ENCODE measurements around the gene VEPH1.

Gene VEPH1

GRCh38 chr3:157290766-157291165 lies 212.4 kb downstream of the VEPH1 start:
- DNase-seq (ENCODE audit: low read depth, low spot score) = peak; percentile 63
- in situ Hi-C loops (cut with HindIII; ENCODE audit: low sequenced_read_pairs) = no loop called here
- H3K4me3 ChIP-seq (ENCODE audit: low read depth, low read length) = no peak overlapping the region
- no peak for TF ChIP-seq CTCF (IDR thresholded peaks at IDR 0.05; ENCODE audit: low read depth, low read length)

DNA sequence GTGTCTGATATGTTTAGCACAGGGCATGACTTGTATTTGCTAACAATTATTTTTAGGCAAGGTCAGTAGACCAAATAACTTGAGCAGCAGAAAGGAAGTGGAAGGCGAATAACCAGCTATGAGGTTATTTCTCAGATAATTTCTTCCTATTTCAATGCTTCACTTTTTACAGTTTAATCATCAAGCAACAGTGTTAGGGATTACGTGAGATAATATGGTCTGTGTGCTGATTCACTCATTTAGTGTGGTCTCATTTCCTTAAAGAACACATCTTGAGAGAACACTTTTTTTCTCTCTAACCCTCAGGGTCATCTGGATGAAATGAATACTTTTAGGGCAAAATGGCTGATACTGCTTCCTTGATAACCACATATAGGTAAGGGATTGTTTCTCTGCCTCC lies 217.2 kb downstream of the VEPH1 start:
- H3K4me3 ChIP-seq (ENCODE audit: low read depth, low read length) = no peak overlapping the region
- in situ Hi-C loops (cut with HindIII; ENCODE audit: low sequenced_read_pairs) = no loop called here
- no peak for TF ChIP-seq CTCF (IDR thresholded peaks at IDR 0.05; ENCODE audit: low read depth, low read length)
- no peak for DNase-seq (ENCODE audit: low read depth, low spot score)

- no peak for TF ChIP-seq CTCF (IDR thresholded peaks at IDR 0.05; ENCODE audit: low read depth, low read length)
- DNase-seq (ENCODE audit: low read depth, low spot score) = no peak
- in situ Hi-C loops (cut with HindIII; ENCODE audit: low sequenced_read_pairs) = no loop called here
- H3K4me3 ChIP-seq (ENCODE audit: low read depth, low read length) = no peak overlapping the region
Observed at GRCh38 chr3:157285141-157285540, 218.1 kb downstream of the VEPH1 start.

DNA sequence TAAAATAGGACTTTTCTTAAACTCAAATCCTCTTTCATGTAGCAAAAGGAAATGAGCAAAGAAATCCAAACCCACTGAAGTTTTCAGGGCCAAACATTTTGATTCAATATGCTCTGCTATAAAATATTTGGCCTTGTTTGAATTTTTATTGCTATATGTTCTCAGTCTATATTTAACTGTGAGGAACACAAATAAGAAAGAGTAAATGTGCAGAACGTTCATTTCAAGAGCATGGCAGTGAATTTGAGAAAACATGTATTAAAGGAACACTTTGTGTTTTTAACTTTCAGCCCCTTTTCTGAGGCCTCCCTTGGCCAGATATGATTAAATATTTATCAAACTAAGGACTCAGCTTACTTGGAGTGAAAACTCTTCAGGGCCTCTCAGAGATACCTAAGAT lies 218.5 kb downstream of the VEPH1 start:
- no peak overlapping the region for H3K4me3 ChIP-seq (ENCODE audit: low read depth, low read length)
- DNase-seq (ENCODE audit: low read depth, low spot score) = no peak
- TF ChIP-seq CTCF (IDR thresholded peaks at IDR 0.05; ENCODE audit: low read depth, low read length) = no peak
- in situ Hi-C loops (cut with HindIII; ENCODE audit: low sequenced_read_pairs) = no loop called here

DNA sequence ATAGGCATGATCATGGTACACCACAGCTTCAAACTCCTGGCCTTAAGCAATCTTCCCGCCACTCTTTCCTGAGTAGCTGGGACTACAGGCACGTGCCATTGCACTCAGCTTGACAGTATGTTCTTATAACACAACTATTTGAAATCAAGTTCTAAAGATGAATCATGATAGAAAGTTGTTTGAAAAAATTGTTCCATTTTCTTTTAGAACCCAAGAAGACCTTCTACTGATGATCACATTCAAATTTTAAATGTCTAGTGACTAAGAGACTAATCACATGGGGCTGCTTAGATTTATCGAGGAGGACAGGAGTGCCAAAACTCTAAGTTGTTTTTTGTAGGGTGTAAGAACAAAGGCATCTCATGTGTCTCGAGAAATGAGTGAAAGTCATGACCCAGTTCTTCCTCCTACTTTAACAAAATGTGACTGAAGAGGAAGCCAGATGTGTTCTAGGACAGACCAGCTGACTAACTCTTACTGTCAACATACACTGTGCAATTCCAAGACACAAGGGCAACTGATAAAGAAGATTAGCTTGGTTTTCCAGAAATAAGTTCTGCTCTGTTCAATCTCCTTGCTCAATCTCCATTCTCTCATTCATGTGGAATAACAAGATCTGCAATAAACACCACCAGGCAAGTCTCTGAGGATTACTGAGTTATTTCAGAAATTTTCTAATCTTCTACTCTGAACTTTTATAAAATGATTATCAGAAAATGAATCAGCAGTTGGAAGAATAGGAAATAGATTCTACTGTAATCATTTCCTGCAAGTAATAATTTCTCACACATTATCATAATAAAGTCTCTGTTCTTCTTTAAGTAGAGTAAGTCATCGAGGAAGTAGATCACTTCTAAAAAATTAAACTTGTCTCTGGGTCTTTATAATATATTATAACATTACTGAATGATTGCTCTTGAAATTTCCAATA lies 220.7 kb downstream of the VEPH1 start:
- no peak overlapping the region for H3K4me3 ChIP-seq (ENCODE audit: low read depth, low read length)
- peak; percentile 84 for DNase-seq (ENCODE audit: low read depth, low spot score)
- in situ Hi-C loops (cut with HindIII; ENCODE audit: low sequenced_read_pairs) = no loop called here
- TF ChIP-seq CTCF (IDR thresholded peaks at IDR 0.05; ENCODE audit: low read depth, low read length) = no peak

GRCh38 chr3:157280786-157281185 lies 222.4 kb downstream of the VEPH1 start:
- TF ChIP-seq CTCF (IDR thresholded peaks at IDR 0.05; ENCODE audit: low read depth, low read length) = no peak
- H3K4me3 ChIP-seq (ENCODE audit: low read depth, low read length) = no peak overlapping the region
- DNase-seq (ENCODE audit: low read depth, low spot score) = no peak
- in situ Hi-C loops (cut with HindIII; ENCODE audit: low sequenced_read_pairs) = no loop called here

Measured in astrocyte of the spinal cord (primary cell).